SK-N-SH (cell line): ENCODE measurements around the gene CCDC194. TPM values are rescaled to one million over a fixed set of nuclear protein-coding genes. Genes with fewer than 3 reads are reported as not detected.

Source experiments
- CTCF ChIA-PET: fragments of 300-600, 350-600 bp; formaldehyde crosslinking; extraction: SDS; loops from one replicate; lab custom pipeline; 2021; lab: Yijun Ruan, JAX
- POLR2A ChIA-PET: fragments of 350-600 bp; sonication (Branson Sonifier 250); formaldehyde crosslinking; extraction: SDS; loops from one replicate; lab custom pipeline; 2020; ENCODE audit warnings: antibody characterized with exemption, inconsistent platforms; lab: Yijun Ruan, JAX
- DNase-seq: peaks from one replicate; pipeline ENCODE4 v3.0.0; 2012
- H2AFZ ChIP-seq: fragments of 200-600 bp; sonication (generic); 2 replicates; pipeline ENCODE4 v1.8.1; 2016; ENCODE audit warnings: antibody characterized with exemption, mild to moderate bottlenecking, low read depth
- H3F3A ChIP-seq: fragments of 200-600 bp; sonication (generic); replicated peaks from 2 replicates; pipeline ENCODE3; 2016; ENCODE audit warnings: antibody characterized with exemption, mild to moderate bottlenecking; ENCODE audit not compliant: insufficient read depth
- H3K27ac ChIP-seq, 2 experiments: fragments of 200-500 bp in 1 of 2; fragments of 200-600 bp in 1 of 2; sonication (Bioruptor generic) in 1 of 2; sonication (generic), shearing (Covaris generic) in 1 of 2; 2 replicates each; pipeline versions ENCODE4 v1.5.1 to v1.6.1; 2014 to 2016; ENCODE audit warnings: low read depth in 2 of 2, inconsistent platforms in 1 of 2, low read length in 1 of 2, mild to moderate bottlenecking in 1 of 2, mixed read lengths in 1 of 2
- H3K27me3 ChIP-seq: fragments of 200-600 bp; sonication (generic), shearing (Covaris generic); 2 replicates; pipeline ENCODE4 v1.6.1; 2016; ENCODE audit warnings: mixed run types; ENCODE audit not compliant: insufficient read depth
- H3K36me3 ChIP-seq, 2 experiments: fragments of 200-500 bp in 1 of 2; fragments of 200-600 bp in 1 of 2; sonication (Bioruptor generic) in 1 of 2; sonication (generic) in 1 of 2; replicated peaks in 1 of 2; 2 replicates each; pipeline versions ENCODE3 to v1.5.1; 2014 to 2016; ENCODE audit warnings: low read length in 1 of 2, mild to moderate bottlenecking in 1 of 2; ENCODE audit not compliant: insufficient read depth in 2 of 2, control insufficient read depth in 1 of 2
- H3K4me1 ChIP-seq, 2 experiments: fragments of 200-500 bp in 1 of 2; fragments of 200-600 bp in 1 of 2; sonication (Bioruptor generic) in 1 of 2; sonication (generic), shearing (Covaris generic) in 1 of 2; 2 replicates each; pipeline versions ENCODE4 v1.5.1 to v1.6.1; 2014 to 2016; ENCODE audit warnings: low read depth in 1 of 2, low read length in 1 of 2, mixed run types in 1 of 2; ENCODE audit not compliant: insufficient read depth in 2 of 2, control insufficient read depth in 1 of 2
- H3K4me2 ChIP-seq: fragments of 200-600 bp; sonication (generic), shearing (Covaris generic); 2 replicates; pipeline ENCODE4 v1.6.1; 2017; ENCODE audit warnings: mixed run types
- H3K4me3 ChIP-seq, 2 experiments: fragments of 200-500 bp in 1 of 2; fragments of 200-600 bp in 1 of 2; sonication (Bioruptor generic) in 1 of 2; sonication (generic), shearing (Covaris generic) in 1 of 2; 2 replicates each; pipeline versions ENCODE4 v1.5.1 to v1.8.1; 2014 to 2016; ENCODE audit warnings: low read depth in 2 of 2, inconsistent platforms in 1 of 2, low read length in 1 of 2, mild to moderate bottlenecking in 1 of 2, mixed read lengths in 1 of 2, moderate library complexity in 1 of 2
- H3K79me2 ChIP-seq: fragments of 200-600 bp; sonication (generic); 2 replicates; pipeline ENCODE4 v1.8.1; 2017; ENCODE audit warnings: mild to moderate bottlenecking; ENCODE audit not compliant: insufficient read depth
- H3K9ac ChIP-seq: fragments of 200-600 bp; sonication (generic); 2 replicates; pipeline ENCODE4 v1.6.1; 2017; ENCODE audit warnings: mixed run types
- H3K9me2 ChIP-seq: fragments of 200-600 bp; sonication (generic); 2 replicates; pipeline ENCODE4 v1.6.1; 2017; ENCODE audit warnings: mixed run types
- H3K9me3 ChIP-seq: fragments of 200-600 bp; sonication (generic); 2 replicates; pipeline ENCODE4 v1.6.1; 2017; ENCODE audit warnings: mixed run types, mild to moderate bottlenecking, moderate library complexity
- H4K20me1 ChIP-seq: fragments of 200-600 bp; sonication (generic); 2 replicates; pipeline ENCODE4 v1.6.1; 2017; ENCODE audit warnings: mild to moderate bottlenecking, mixed run types; ENCODE audit not compliant: insufficient read depth
- CTCF ChIP-seq: fragments of 200-600 bp; sonication (generic); IDR thresholded peaks from 2 replicates; pipeline ENCODE4 v1.6.1; 2017; ENCODE audit warnings: antibody characterized with exemption, mild to moderate bottlenecking, moderate library complexity
- ELF1 ChIP-seq: IDR thresholded peaks from 2 replicates; pipeline ENCODE4 v1.4.0; 2012
- NRF1 ChIP-seq: IDR thresholded peaks from 2 replicates; pipeline ENCODE4 v1.6.1; 2012; ENCODE audit warnings: low read depth, mild to moderate bottlenecking, low read length
- RAD21 ChIP-seq: IDR thresholded peaks from 2 replicates; pipeline ENCODE4 v1.6.1; 2012; ENCODE audit warnings: mild to moderate bottlenecking, low read length
- SIN3A ChIP-seq: IDR thresholded peaks from 2 replicates; pipeline ENCODE4 v1.6.1; 2012; ENCODE audit warnings: low read depth, mild to moderate bottlenecking, low read length, moderate library complexity, borderline replicate concordance
- SMC3 ChIP-seq: IDR thresholded peaks from 2 replicates; pipeline ENCODE4 v1.6.1; 2012; ENCODE audit warnings: low read depth, low read length, improper control_type of control experiment
- WGBS: methylation state at CpG from one replicate; pipeline ENCODE4 v1.1.6; 2017; ENCODE audit warnings: low lambda C conversion rate; 5-methylcytosine and 5-hydroxymethylcytosine counted together
- polyA plus RNA-seq, 3 experiments: library from polyadenylated mRNA; depleted of rRNA; stranded (reverse); fragments of >200 nt; gene quantifications; 2 replicates each; pipeline ENCODE4 v1.2.3, GENCODE V29; 2012
- TF ChIP-seq, protein P1 (sequence below): IDR thresholded peaks from 2 replicates; pipeline ENCODE4 v1.4.0; 2012; ENCODE audit warnings: low read depth
- TF ChIP-seq, protein P2 (sequence below): IDR thresholded peaks from 2 replicates; pipeline ENCODE4 v1.4.0; 2012; ENCODE audit warnings: low read depth, borderline replicate concordance

The CCDC194 gene
- polyA plus RNA-seq, 1 of the 3 experiments (the other 2 are of a cell fraction): not detected

DNA sequence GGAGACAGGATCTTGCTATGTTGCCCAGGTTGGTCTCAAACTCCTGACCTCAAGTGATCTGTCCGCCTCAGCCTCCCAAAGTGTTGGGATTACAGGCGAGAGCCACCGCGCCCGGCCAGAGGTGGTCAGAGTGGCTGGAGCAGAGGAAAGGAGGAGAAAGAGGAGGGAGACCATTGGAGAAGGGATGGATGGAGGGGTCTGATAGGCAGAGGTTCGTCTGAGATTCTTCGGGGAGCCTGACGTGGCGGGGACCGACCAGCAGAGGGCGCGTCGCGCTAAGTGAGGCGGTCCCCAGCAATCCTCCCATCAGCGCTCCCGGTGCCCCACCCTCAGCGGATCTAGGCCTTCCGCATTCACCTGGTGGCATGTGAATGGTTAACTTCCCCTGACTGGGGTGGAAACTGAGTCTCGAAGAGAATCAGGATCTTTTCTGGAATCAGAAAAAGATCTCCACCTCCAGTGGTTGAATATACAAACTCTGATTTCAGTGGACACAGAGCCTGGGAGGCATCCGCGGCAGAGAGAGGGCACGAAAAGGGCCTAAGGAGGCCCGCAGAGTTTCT is 47.8 kb downstream of the CCDC194 start:
- no peaks in the 10 kb centered on the region for H4K20me1 ChIP-seq
- peaks cover 5 to 6% of the 10 kb centered on the region in 2 experiments; a peak in 1 of 4 replicates for H3K4me1 ChIP-seq
- CTCF ChIA-PET: interaction anchor here (0.7 to 8.9 kb wide), 15 partner anchors 10 to 508 kb away, joined by 3 to 80 read pairs (median 4); partner anchors contain the start of genes ANKLE1 and CCDC194
- H2AFZ ChIP-seq: peak overlapping the region; percentile 55
- H3K36me3 ChIP-seq: peaks cover 0 to 5% of the 10 kb centered on the region in 2 experiments
- H3K9me2 ChIP-seq: no peaks in the 10 kb centered on the region
- no peaks in the 10 kb centered on the region for H3K79me2 ChIP-seq
- no peaks in the 10 kb centered on the region for H3F3A ChIP-seq
- H3K9me3 ChIP-seq: no peaks in the 10 kb centered on the region
- H3K9ac ChIP-seq: no peak overlapping the region
- no peaks in the 10 kb centered on the region for H3K27me3 ChIP-seq
- H3K27ac ChIP-seq: no peak overlapping the region
- peak; percentile 89 for DNase-seq
- POLR2A ChIA-PET: interaction anchor here (0.7 kb wide), 1 partner anchor 411 kb away, joined by 6 read pairs; no protein-coding TSS in a partner anchor
- TF ChIP-seq CTCF (peak; percentile 84), NRF1 (no peak), RAD21 (peak; percentile 84), ELF1 (peak; percentile 76), SMC3 (peak; percentile 88)
- TF ChIP-seq, protein P1, sequence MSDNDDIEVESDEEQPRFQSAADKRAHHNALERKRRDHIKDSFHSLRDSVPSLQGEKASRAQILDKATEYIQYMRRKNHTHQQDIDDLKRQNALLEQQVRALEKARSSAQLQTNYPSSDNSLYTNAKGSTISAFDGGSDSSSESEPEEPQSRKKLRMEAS: no peak
- H3K4me3 ChIP-seq: no peak overlapping the region
- no peak overlapping the region for H3K4me2 ChIP-seq
- 34% methylated on average over 11 of the region's 24 CpGs for WGBS

- ChIA-PET POLR2A (no interaction called here), CTCF (interaction anchor here (1.0 to 8.9 kb wide), 3 partner anchors 43 to 54 kb away, joined by 3 to 80 read pairs (median 69); no protein-coding TSS in a partner anchor)
- H3K36me3 ChIP-seq: peaks cover 0 to 7% of the 10 kb centered on the region in 2 experiments
- no peak for TF ChIP-seq ELF1
- no peak for TF ChIP-seq SIN3A
- TF ChIP-seq, protein P2, sequence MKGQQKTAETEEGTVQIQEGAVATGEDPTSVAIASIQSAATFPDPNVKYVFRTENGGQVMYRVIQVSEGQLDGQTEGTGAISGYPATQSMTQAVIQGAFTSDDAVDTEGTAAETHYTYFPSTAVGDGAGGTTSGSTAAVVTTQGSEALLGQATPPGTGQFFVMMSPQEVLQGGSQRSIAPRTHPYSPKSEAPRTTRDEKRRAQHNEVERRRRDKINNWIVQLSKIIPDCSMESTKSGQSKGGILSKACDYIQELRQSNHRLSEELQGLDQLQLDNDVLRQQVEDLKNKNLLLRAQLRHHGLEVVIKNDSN: no peak
- H3K27ac ChIP-seq: no peak overlapping the region
- peaks cover 3% of the 10 kb centered on the region for H3F3A ChIP-seq
- H3K27me3 ChIP-seq: no peaks in the 10 kb centered on the region
- H3K4me1 ChIP-seq: peaks cover 0 to 9% of the 10 kb centered on the region in 2 experiments; a peak in 1 of 4 replicates
- H3K4me3 ChIP-seq: no peak overlapping the region
- no peak for DNase-seq
- no peak overlapping the region for H3K9ac ChIP-seq
- H2AFZ ChIP-seq: no peak overlapping the region
- no peaks in the 10 kb centered on the region for H4K20me1 ChIP-seq
- peaks cover 8% of the 10 kb centered on the region; the same call in 1 of the 2 replicates for H3K79me2 ChIP-seq
- H3K9me3 ChIP-seq: no peaks in the 10 kb centered on the region
- WGBS: 94% methylated on average over 7 of the region's 7 CpGs
- no peaks in the 10 kb centered on the region for H3K9me2 ChIP-seq
- no peak overlapping the region for H3K4me2 ChIP-seq
These were observed 52.2 kb downstream of the CCDC194 start for GRCh38 chr19:17341845-17342244.
